ENCODE data around the gene LZTFL1.

Gene LZTFL1

GRCh38 chr3:45807681-45808540 is 34.0 kb downstream of the LZTFL1 start:
- DNase-seq (ENCODE audit: low read depth, low spot score), result peak; percentile 39

- DNase-seq (ENCODE audit: low read depth, low spot score), result no peak
Observed at GRCh38 chr3:45807133-45807532, 34.8 kb downstream of the LZTFL1 start.

GRCh38 chr3:45806072-45806471 is 35.8 kb downstream of the LZTFL1 start:
- DNase-seq (ENCODE audit: low read depth, low spot score), result no peak

- no peak for DNase-seq (ENCODE audit: low read depth, low spot score)
Observed at GRCh38 chr3:45803252-45803935, 38.5 kb downstream of the LZTFL1 start.

- DNase-seq (ENCODE audit: low read depth, low spot score), result no peak
Observed at GRCh38 chr3:45802146-45802545, 39.8 kb downstream of the LZTFL1 start.

GRCh38 chr3:45800611-45801010 is 41.3 kb downstream of the LZTFL1 start:
- no peak for DNase-seq (ENCODE audit: low read depth, low spot score)

- no peak for DNase-seq (ENCODE audit: low read depth, low spot score)
Observed at GRCh38 chr3:45799586-45799985, 42.3 kb downstream of the LZTFL1 start.

- DNase-seq (ENCODE audit: low read depth, low spot score), result no peak
Observed at GRCh38 chr3:45798034-45798433, 43.9 kb downstream of the LZTFL1 start.

- DNase-seq (ENCODE audit: low read depth, low spot score), result no peak
Observed at GRCh38 chr3:45796902-45797637, 44.8 kb downstream of the LZTFL1 start.

GRCh38 chr3:45795882-45796765 is 45.8 kb downstream of the LZTFL1 start, which contains the start of gene SLC6A20:
Gene SLC6A20 (minus strand): TSS chr3:45796536. CDS start chr3:45796419, 117 bp downstream.
- no peak for DNase-seq (ENCODE audit: low read depth, low spot score)

- DNase-seq (ENCODE audit: low read depth, low spot score), result no peak
Observed at GRCh38 chr3:45795509-45795881, 46.4 kb downstream of the LZTFL1 start.

- no peak for DNase-seq (ENCODE audit: low read depth, low spot score)
Observed at GRCh38 chr3:45794660-45795059, 47.3 kb downstream of the LZTFL1 start.

GRCh38 chr3:45794177-45794560 is 47.8 kb downstream of the LZTFL1 start:
- no peak for DNase-seq (ENCODE audit: low read depth, low spot score)

- no peak for DNase-seq (ENCODE audit: low read depth, low spot score)
Observed at GRCh38 chr3:45793482-45794176, 48.3 kb downstream of the LZTFL1 start.

GRCh38 chr3:45792516-45793172 is 49.3 kb downstream of the LZTFL1 start:
- no peak for DNase-seq (ENCODE audit: low read depth, low spot score)

- DNase-seq (ENCODE audit: low read depth, low spot score), result no peak
Observed at GRCh38 chr3:45792036-45792435, 49.9 kb downstream of the LZTFL1 start.

- no peak for DNase-seq (ENCODE audit: low read depth, low spot score)
Observed at GRCh38 chr3:45790596-45790995, 51.3 kb downstream of the LZTFL1 start.

GRCh38 chr3:45789235-45789812 is 52.6 kb downstream of the LZTFL1 start:
- no peak for DNase-seq (ENCODE audit: low read depth, low spot score)

- no peak for DNase-seq (ENCODE audit: low read depth, low spot score)
Observed at GRCh38 chr3:45787551-45787950, 54.4 kb downstream of the LZTFL1 start.
